Common myeloid progenitor, CD34-positive (primary cell): Measurements from ENCODE around the gene OR52L1.
"Not testable (repeated sequence)": the region's sequence is repeated elsewhere in the genome, so short reads cannot be mapped to it uniquely, and the experiment has no call there.

Experiments used
- CTCF ChIA-PET: fragments of 350-600 bp; sonication (Branson Sonifier 250); formaldehyde crosslinking; loops from one replicate; lab custom pipeline; 2021; ENCODE audit warnings: antibody characterized with exemption; lab: Charles Lee
- POLR2A ChIA-PET: fragments of 350-600 bp; sonication (Branson Sonifier 250); formaldehyde crosslinking; loops from one replicate; lab custom pipeline; 2021; ENCODE audit warnings: antibody characterized with exemption; lab: Charles Lee
- DNase-seq, 3 donors: peaks; one replicate each; pipeline versions ENCODE4 v3.0.0 to v3.0.0-alpha.2; 2013
- H3K27ac ChIP-seq, 2 experiments: 1 replicate in 1 of 2; 2 replicates in 1 of 2; pipeline ENCODE4 v1.7.0; 2013; ENCODE audit warnings: inconsistent platforms in 2 of 2, low read length in 2 of 2, mild to moderate bottlenecking in 2 of 2, low read depth in 1 of 2, moderate library complexity in 1 of 2; ENCODE audit not compliant: severe bottlenecking in 2 of 2, insufficient read depth in 1 of 2, poor library complexity in 1 of 2
- H3K27me3 ChIP-seq, 5 experiments: replicated peaks in 2 of 5; 1 replicate in 3 of 5; 2 replicates in 2 of 5; pipeline versions ENCODE4 v1.6.1 to v1.7.0; 2013; ENCODE audit warnings: low read length in 4 of 5, mild to moderate bottlenecking in 2 of 5, moderate library complexity in 2 of 5, inconsistent platforms in 1 of 5; ENCODE audit not compliant: insufficient read depth in 5 of 5, control insufficient read depth in 4 of 5
- H3K36me3 ChIP-seq, 4 experiments: 1 replicate in 2 of 4; 2 replicates in 2 of 4; pipeline versions ENCODE4 v1.6.1 to v1.7.0; 2013; ENCODE audit warnings: low read length in 3 of 4, control low read depth in 1 of 4, mild to moderate bottlenecking in 1 of 4; ENCODE audit not compliant: control insufficient read depth in 4 of 4, insufficient read depth in 4 of 4
- H3K4me1 ChIP-seq, 4 experiments: 1 replicate in 3 of 4; 2 replicates in 1 of 4; pipeline versions ENCODE4 v1.6.1 to v1.7.1; 2013; ENCODE audit warnings: low read length in 3 of 4, mild to moderate bottlenecking in 3 of 4, control low read depth in 1 of 4, inconsistent platforms in 1 of 4, moderate library complexity in 1 of 4; ENCODE audit not compliant: control insufficient read depth in 4 of 4, insufficient read depth in 4 of 4; ENCODE audit errors: control extremely low read depth in 1 of 4
- H3K4me3 ChIP-seq, 7 experiments: 1 replicate in 4 of 7; 2 replicates in 3 of 7; pipeline versions ENCODE4 v1.5.1 to v1.7.0; 2013; ENCODE audit warnings: mild to moderate bottlenecking in 7 of 7, low read length in 6 of 7, moderate library complexity in 6 of 7, inconsistent platforms in 2 of 7, low read depth in 2 of 7, control low read depth in 1 of 7; ENCODE audit not compliant: insufficient read depth in 4 of 7, control insufficient read depth in 1 of 7; ENCODE audit errors: extremely low read depth in 1 of 7
- H3K9me3 ChIP-seq, 5 experiments: 1 replicate in 4 of 5; 2 replicates in 1 of 5; pipeline versions ENCODE4 v1.6.1 to v1.7.1; 2013; ENCODE audit warnings: low read length in 4 of 5, mild to moderate bottlenecking in 2 of 5, inconsistent platforms in 1 of 5, low read depth in 1 of 5, moderate library complexity in 1 of 5; ENCODE audit not compliant: control insufficient read depth in 4 of 5, insufficient read depth in 2 of 5; ENCODE audit errors: control extremely low read depth in 1 of 5
- WGBS: methylation state at CpG from one replicate; pipeline ENCODE4 v1.1.5; 2013; ENCODE audit not compliant: insufficient coverage; 5-methylcytosine and 5-hydroxymethylcytosine counted together

The OR52L1 gene

GRCh38 chr11:5989203-5989602 lies 2.4 kb upstream of the OR52L1 start:
- 92% methylated on average over 2 of the region's 4 CpGs for WGBS
- DNase-seq = no peak
- POLR2A ChIA-PET = no interaction called here
- Histone ChIP-seq H3K4me3 (no peak overlapping the region), H3K27ac (no peak overlapping the region), H3K36me3 (no peaks in the 10 kb centered on the region), H3K4me1 (no peaks in the 10 kb centered on the region), H3K27me3 (peaks cover 0 to 11% (median 2%) of the 10 kb centered on the region in 5 experiments), H3K9me3 (peaks cover 0 to 2% (median 0%) of the 10 kb centered on the region in 5 experiments)
- CTCF ChIA-PET = no interaction called here

GRCh38 chr11:5983443-5983842 lies 3.3 kb downstream of the OR52L1 start:
- peaks cover 0 to 4% (median 1%) of the 10 kb centered on the region in 5 experiments for H3K27me3 ChIP-seq
- POLR2A ChIA-PET = no interaction called here
- H3K9me3 ChIP-seq = peaks cover 0 to 22% (median 6%) of the 10 kb centered on the region in 5 experiments
- H3K4me3 ChIP-seq = no peak overlapping the region
- H3K36me3 ChIP-seq = no peaks in the 10 kb centered on the region
- CTCF ChIA-PET = no interaction called here
- no CpG with 5 or more reads among the region's 1 CpG for WGBS
- H3K4me1 ChIP-seq = no peaks in the 10 kb centered on the region
- no peak for DNase-seq
- no peak overlapping the region for H3K27ac ChIP-seq

GRCh38 chr11:5973530-5973929 lies 13.3 kb downstream of the OR52L1 start:
- H3K27me3 ChIP-seq = peaks cover 0 to 2% (median 0%) of the 10 kb centered on the region in 5 experiments
- H3K9me3 ChIP-seq = peaks cover 0 to 2% (median 0%) of the 10 kb centered on the region in 5 experiments
- no CpG with 5 or more reads among the region's 1 CpG for WGBS
- POLR2A ChIA-PET = no interaction called here
- DNase-seq = no peak
- H3K4me3 ChIP-seq = no peak overlapping the region
- H3K4me1 ChIP-seq = no peaks in the 10 kb centered on the region
- no peak overlapping the region for H3K27ac ChIP-seq
- CTCF ChIA-PET = no interaction called here
- no peaks in the 10 kb centered on the region for H3K36me3 ChIP-seq

- H3K4me1 ChIP-seq = no peaks in the 10 kb centered on the region
- CTCF ChIA-PET = no interaction called here
- peaks cover 0 to 8% (median 0%) of the 10 kb centered on the region in 5 experiments for H3K9me3 ChIP-seq
- DNase-seq = no peak
- no peak within 1 kb of the TSS for H3K27ac ChIP-seq
- H3K27me3 ChIP-seq = peaks cover 0 to 2% (median 0%) of the 10 kb centered on the region in 5 experiments
- H3K36me3 ChIP-seq = no peaks in the 10 kb centered on the region
- H3K4me3 ChIP-seq = no peak within 1 kb of the TSS
- POLR2A ChIA-PET = no interaction called here
These were observed 18.4 kb downstream of the OR52L1 start, which contains the start of gene OR56A5 for GRCh38 chr11:5968394-5968793. OR56A5 (minus strand) TSS chr11:5968494; CDS start chr11:5968494, 0 bp downstream.

GRCh38 chr11:5967708-5968107 lies 19.1 kb downstream of the OR52L1 start:
- CTCF ChIA-PET = no interaction called here
- WGBS = 81% methylated on average over 3 of the region's 3 CpGs
- Histone ChIP-seq H3K36me3 (no peaks in the 10 kb centered on the region), H3K9me3 (peaks cover 0 to 11% (median under 1%) of the 10 kb centered on the region in 5 experiments), H3K4me1 (no peaks in the 10 kb centered on the region), H3K27ac (no peak overlapping the region), H3K4me3 (no peak overlapping the region), H3K27me3 (peaks cover 0 to 2% (median 0%) of the 10 kb centered on the region in 5 experiments)
- DNase-seq = no peak
- POLR2A ChIA-PET = interaction anchor here (0.6 kb wide), 1 partner anchor 832 kb away, joined by 4 read pairs; no protein-coding TSS in a partner anchor

- POLR2A ChIA-PET = interaction anchor here (0.6 kb wide), 1 partner anchor 833 kb away, joined by 4 read pairs; no protein-coding TSS in a partner anchor
- no CpG with 5 or more reads among the region's 2 CpGs for WGBS
- no peak overlapping the region for H3K27ac ChIP-seq
- no peaks in the 10 kb centered on the region for H3K36me3 ChIP-seq
- peaks cover 0 to 13% (median 1%) of the 10 kb centered on the region in 5 experiments for H3K9me3 ChIP-seq
- CTCF ChIA-PET = no interaction called here
- H3K27me3 ChIP-seq = peaks cover 0 to 2% (median 0%) of the 10 kb centered on the region in 5 experiments
- H3K4me1 ChIP-seq = no peaks in the 10 kb centered on the region
- DNase-seq = no peak
- no peak overlapping the region for H3K4me3 ChIP-seq
These were observed 19.8 kb downstream of the OR52L1 start for GRCh38 chr11:5966958-5967357.

- H3K36me3 ChIP-seq, H3K4me1 ChIP-seq, H3K27ac ChIP-seq, POLR2A ChIA-PET, H3K4me3 ChIP-seq, H3K27me3 ChIP-seq, CTCF ChIA-PET, DNase-seq: not testable (repeated sequence)
- 91% methylated on average over 38 of the region's 40 CpGs for WGBS
- H3K9me3 ChIP-seq = peaks cover 0 to 19% (median 1%) of the 10 kb centered on the region in 5 experiments
These were observed 26.0 kb downstream of the OR52L1 start for GRCh38 chr11:5960704-5961320.
